Heart left ventricle (tissue), 13 donors: Measurements from ENCODE around the gene CA7.

ENCODE experiments used
- CTCF ChIP-seq, 12 donors: fragments of 200-600 bp; sonication (generic) in 4 of 12; IDR thresholded peaks; one replicate each; pipeline versions ENCODE4 v1.5.0 to v1.8.0; 2018 to 2022; ENCODE audit warnings: antibody characterized with exemption in 12 of 12, mild to moderate bottlenecking in 5 of 12
- POLR2A ChIP-seq, 2 donors: fragments of 450-650 bp; IDR thresholded peaks; one replicate each; pipeline ENCODE4 v1.6.1; 2017; ENCODE audit warnings: antibody characterized with exemption in 2 of 2, mild to moderate bottlenecking in 2 of 2, moderate library complexity in 2 of 2
- donor health status: ischemic (EF 13 %, LVEDD 7.1; RV severe dilation, severe dysfunction).
- donor health status: DM: no; HTN: yes; CAD: no.
- donor health status: DM: no; HTN: no; CAD: no.
- donor health status: ischemic (EF 25% LVEDD 6.9; RV normal size, moderate dysfunction).
- donor health status: ischemic (EF 25% LVEDD 5.7; RV mildly dilated, moderate dysfunction).
- donor health status: ischemic (EF 35%, LVEDD 5.7; RV mildly dilated, moderate dysfunction).
- donor health status: nonischemic (EF 11% LVEDD 7.7; RV severe dilation, severe dysfunction).
- donor health status: DM: yes; HTN: yes; CAD: no.
- donor health status: PGD.
- donor health status: ischemic (EF 29% LVEDD 5.4; RV normal size, mild dysfunction).
- donor health status: nonischemic (EF 23%, LVEDD 6.1; RV moderate dilation, normal function).

- TF ChIP-seq CTCF (IDR thresholded peaks at IDR 0.05) (no peak), POLR2A (IDR thresholded peaks at IDR 0.05) (no peak)
Measured at GRCh38 chr16:66895689-66895979, 51.4 kb downstream of the CA7 start.
